Measurements from ENCODE around the gene ABCC2.

DNA sequence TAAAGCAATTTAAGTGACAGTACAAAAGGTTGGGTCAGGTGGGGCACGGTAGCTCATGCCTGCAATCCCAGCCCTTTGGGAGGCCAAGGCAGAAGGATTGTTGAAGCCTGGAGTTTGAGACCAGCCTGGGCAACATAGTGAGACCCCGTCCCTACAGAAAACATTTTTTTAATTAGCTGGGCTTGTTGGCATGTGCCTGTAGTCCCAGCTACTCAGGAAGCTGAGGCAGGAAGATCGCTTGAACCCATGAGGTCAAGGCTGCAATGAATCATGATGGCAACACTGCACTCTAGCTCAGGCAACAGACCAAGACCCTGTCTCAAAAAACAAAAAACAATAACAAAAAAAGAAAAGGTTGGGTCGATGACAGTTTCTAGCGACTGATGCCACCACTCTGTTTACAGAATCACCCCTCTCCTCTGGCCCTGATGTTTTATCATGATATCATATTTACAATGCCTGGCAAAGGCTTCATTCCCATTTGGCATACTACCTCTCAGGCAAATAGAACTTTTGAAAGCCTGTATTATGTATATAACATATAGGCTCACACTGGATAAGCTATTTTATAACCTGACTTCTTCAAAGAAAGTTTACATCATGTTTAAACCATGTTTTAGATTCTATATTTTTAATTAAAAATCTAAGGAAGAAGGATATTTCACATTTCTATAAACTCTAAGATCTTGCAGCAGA, 558 bp upstream of the ABCC2 start:
- TF ChIP-seq POLR2A (IDR thresholded peaks at IDR 0.05; ENCODE audit: low read depth, low read length) (no peak), TAF1 (IDR thresholded peaks at IDR 0.05; ENCODE audit: low read depth, low read length) (no peak), POLR2AphosphoS5 (IDR thresholded peaks at IDR 0.05; ENCODE audit: low read depth, low read length) (no peak)

All from GM12891 (cell line).